IMR-90 (cell line): ENCODE measurements around the gene IFT43. TPM values are rescaled to one million over a fixed set of nuclear protein-coding genes. Genes with fewer than 3 reads are reported as not detected.
"Not testable (repeated sequence)": the region's sequence is repeated elsewhere in the genome, so short reads cannot be mapped to it uniquely, and the experiment has no call there.

ENCODE experiments used
- ATAC-seq: fragments of 200-7000 bp; cut with Tn5 transposase; 2 replicates; pipeline ENCODE4 v1.9.1; 2020; ENCODE audit warnings: low read depth, mild to moderate bottlenecking, moderate library complexity
- BruUV-seq: library from RNA; stranded (reverse); fragments of 400-500 nt; replicated peaks from 2 replicates; lab custom pipeline; 2021; lab: Mats Ljungman, UMichigan
- CTCF ChIA-PET: fragments of 300-600 bp; formaldehyde crosslinking; extraction: SDS; loops from one replicate; lab custom pipeline; 2021; ENCODE audit warnings: antibody characterized with exemption; lab: Yijun Ruan, JAX
- POLR2A ChIA-PET: fragments of 300-600 bp; sonication (Branson Sonifier 250); formaldehyde crosslinking; loops from one replicate; lab custom pipeline; 2022; ENCODE audit warnings: antibody characterized with exemption; ENCODE audit not compliant: unreplicated experiment; lab: Charles Lee
- DNase-seq: peaks from one replicate; pipeline ENCODE4 v3.0.0; 2013
- H2AFZ ChIP-seq: replicated peaks from 2 replicates; pipeline ENCODE3; 2013; ENCODE audit warnings: low read length, mild to moderate bottlenecking; ENCODE audit not compliant: poor library complexity
- H2AK5ac ChIP-seq: 2 replicates; pipeline ENCODE4 v1.6.1; 2013; ENCODE audit warnings: low read depth, low read length, inconsistent platforms
- H2AK9ac ChIP-seq: replicated peaks from 2 replicates; pipeline ENCODE3; 2013; ENCODE audit warnings: mild to moderate bottlenecking, low read depth, low read length, moderate library complexity; ENCODE audit not compliant: poor library complexity
- H2BK120ac ChIP-seq: 2 replicates; pipeline ENCODE4 v1.6.1; 2013; ENCODE audit warnings: low read depth, low read length, inconsistent platforms
- H2BK15ac ChIP-seq: 3 replicates; pipeline ENCODE4 v1.6.1; 2013; ENCODE audit warnings: low read depth, low read length, inconsistent platforms
- H2BK20ac ChIP-seq: 2 replicates; pipeline ENCODE4 v1.6.1; 2013; ENCODE audit warnings: low read depth, mild to moderate bottlenecking, inconsistent platforms, low read length, moderate library complexity
- H2BK5ac ChIP-seq: 2 replicates; pipeline ENCODE4 v1.6.1; 2013; ENCODE audit warnings: mild to moderate bottlenecking, low read depth, low read length, inconsistent platforms; ENCODE audit not compliant: poor library complexity, severe bottlenecking
- H3K14ac ChIP-seq: replicated peaks from 2 replicates; pipeline ENCODE4 v1.6.1; 2013; ENCODE audit warnings: low read depth, low read length, inconsistent platforms
- H3K18ac ChIP-seq: 2 replicates; pipeline ENCODE4 v1.6.1; 2013; ENCODE audit warnings: low read depth, low read length, control low read depth
- H3K23ac ChIP-seq: 2 replicates; pipeline ENCODE4 v1.6.1; 2013; ENCODE audit warnings: low read depth, low read length, inconsistent platforms
- H3K27ac ChIP-seq: 2 replicates; pipeline ENCODE4 v1.5.1; 2013; ENCODE audit warnings: mild to moderate bottlenecking, control low read depth, low read length; ENCODE audit not compliant: insufficient read depth
- H3K27me3 ChIP-seq: 2 replicates; pipeline ENCODE4 v1.6.1; 2013; ENCODE audit warnings: low read length; ENCODE audit not compliant: control insufficient read depth, insufficient read depth
- H3K36me3 ChIP-seq: 2 replicates; pipeline ENCODE4 v1.6.1; 2013; ENCODE audit warnings: low read length, mixed read lengths; ENCODE audit not compliant: control insufficient read depth, insufficient read depth
- H3K4ac ChIP-seq: 2 replicates; pipeline ENCODE4 v1.6.1; 2013; ENCODE audit warnings: low read depth, low read length, inconsistent platforms
- H3K4me1 ChIP-seq: 2 replicates; pipeline ENCODE4 v1.6.1; 2013; ENCODE audit warnings: low read length, mixed read lengths; ENCODE audit not compliant: control insufficient read depth, insufficient read depth
- H3K4me2 ChIP-seq: 2 replicates; pipeline ENCODE4 v1.6.1; 2013; ENCODE audit warnings: low read depth, mild to moderate bottlenecking, control low read depth, low read length, moderate library complexity
- H3K4me3 ChIP-seq: 2 replicates; pipeline ENCODE4 v1.5.1; 2013; ENCODE audit warnings: low read depth, mild to moderate bottlenecking, control low read depth, low read length, moderate library complexity; ENCODE audit not compliant: insufficient read depth
- H3K56ac ChIP-seq: 2 replicates; pipeline ENCODE4 v1.6.1; 2013; ENCODE audit warnings: low read length, inconsistent platforms; ENCODE audit not compliant: insufficient read depth; ENCODE audit errors: extremely low read depth
- H3K79me1 ChIP-seq, 2 experiments: 2 replicates each; pipeline ENCODE4 v1.6.1; 2013; ENCODE audit warnings: low read length in 2 of 2, inconsistent platforms in 1 of 2, low read depth in 1 of 2
- H3K9ac ChIP-seq: 2 replicates; pipeline ENCODE4 v1.6.1; 2013; ENCODE audit warnings: low read depth, low read length, control low read depth
- H3K9me1 ChIP-seq: 2 replicates; pipeline ENCODE4 v1.6.1; 2013; ENCODE audit warnings: low read length, inconsistent platforms; ENCODE audit not compliant: insufficient read depth
- H3K9me3 ChIP-seq: 2 replicates; pipeline ENCODE4 v1.6.1; 2013; ENCODE audit warnings: low read length; ENCODE audit not compliant: control insufficient read depth, insufficient read depth
- H4K20me1 ChIP-seq: 2 replicates; pipeline ENCODE4 v1.6.1; 2013; ENCODE audit warnings: low read length, inconsistent platforms; ENCODE audit not compliant: insufficient read depth
- H4K5ac ChIP-seq: 2 replicates; pipeline ENCODE4 v1.6.1; 2013; ENCODE audit warnings: mild to moderate bottlenecking, low read depth, low read length, control low read depth
- H4K8ac ChIP-seq, 2 experiments: 2 replicates each; pipeline ENCODE4 v1.6.1; 2013; ENCODE audit warnings: low read depth in 2 of 2, low read length in 2 of 2, control low read depth in 1 of 2, inconsistent platforms in 1 of 2
- H4K91ac ChIP-seq: 2 replicates; pipeline ENCODE4 v1.6.1; 2013; ENCODE audit warnings: low read depth, low read length, inconsistent platforms; ENCODE audit not compliant: insufficient read depth
- WGBS, 2 experiments: methylation state at CpG; one replicate each; pipeline versions ENCODE4 v1.1.5 to v1.1.7; 2013; ENCODE audit warnings: missing lambda C conversion rate in 2 of 2; ENCODE audit not compliant: insufficient read length in 1 of 2; ENCODE audit errors: extremely low coverage in 2 of 2; 5-methylcytosine and 5-hydroxymethylcytosine counted together
- dilution Hi-C: fragments of 300-500 bp; cut with HindIII; formaldehyde crosslinking; loops from one replicate; pipeline ENCODE4 v1.14.3; 2018; ENCODE audit warnings: low sequenced_read_pairs; ENCODE audit not compliant: unreplicated experiment
- in situ Hi-C: fragments of 300-500 bp; cut with MboI; formaldehyde crosslinking; loops from 3 replicates; pipeline ENCODE4 v1.14.3; 2019; ENCODE audit warnings: low sequenced_read_pairs, inconsistent platforms, mixed read lengths
- intact Hi-C: fragments of 100-400 bp; cut with micrococcal nuclease; formaldehyde crosslinking; loops from 2 replicates; pipeline ENCODE4 v1.10.0; 2022
- polyA plus RNA-seq, 3 experiments: library from polyadenylated mRNA; depleted of rRNA; stranded (reverse); fragments of >200 nt; gene quantifications; 2 replicates each; pipeline ENCODE4 v1.2.3, GENCODE V29; 2012; ENCODE audit warnings: low replicate concordance in 1 of 3
- total RNA-seq: library from RNA; depleted of rRNA; stranded (reverse); fragments of >200 nt; gene quantifications from 2 replicates; pipeline ENCODE4 v1.2.3, GENCODE V29; 2012

Gene IFT43
- total and polyA plus RNA-seq, 2 of the 4 experiments (the other 2 are of a cell fraction): 41.4 to 43.2 TPM

DNA sequence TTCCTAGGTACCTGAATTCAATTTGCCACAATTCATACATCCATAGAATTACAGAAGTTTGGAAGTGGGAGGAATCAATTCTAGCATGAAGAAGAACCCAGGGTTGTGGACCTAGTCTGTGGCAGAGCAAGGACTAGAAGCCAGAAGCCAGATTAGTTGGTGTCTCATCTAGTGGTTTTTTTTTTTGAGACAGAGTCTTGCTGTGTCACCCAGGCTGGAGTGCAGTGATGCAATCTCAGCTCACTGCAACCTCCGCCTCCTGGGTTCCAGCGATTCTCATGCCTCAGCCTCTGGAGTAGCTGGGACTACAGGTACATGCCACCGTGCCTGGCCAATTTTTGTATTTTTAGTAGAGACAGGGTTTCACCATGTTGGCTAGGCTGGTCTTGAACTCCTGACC lies 24.1 kb downstream of the IFT43 start:
- H4K91ac ChIP-seq, H3K9ac ChIP-seq, H2BK120ac ChIP-seq, H3K9me3 ChIP-seq, H3K56ac ChIP-seq, ATAC-seq, BruUV-seq, H4K8ac ChIP-seq, H4K5ac ChIP-seq, H3K79me1 ChIP-seq, in situ Hi-C loops, H3K14ac ChIP-seq, H3K4me2 ChIP-seq, H3K23ac ChIP-seq, H2AFZ ChIP-seq, H2BK5ac ChIP-seq, H3K4me3 ChIP-seq, H2BK20ac ChIP-seq, DNase-seq, H2AK5ac ChIP-seq, dilution Hi-C loops, H4K20me1 ChIP-seq, H3K27me3 ChIP-seq, H3K18ac ChIP-seq, H3K4ac ChIP-seq, CTCF ChIA-PET, H2BK15ac ChIP-seq, H2AK9ac ChIP-seq, H3K27ac ChIP-seq: not testable (repeated sequence)
- H3K9me1 ChIP-seq: peaks cover 10% of the 10 kb centered on the region; the same call in 1 of the 2 replicates
- peaks cover 15% of the 10 kb centered on the region for H3K4me1 ChIP-seq
- POLR2A ChIA-PET: interaction anchor here (0.6 kb wide), 1 partner anchor 15 kb away, joined by 4 read pairs; no protein-coding TSS in a partner anchor
- intact Hi-C loops: loop anchor here (10.0 kb wide), 1 partner anchor 145 kb away; the partner anchor contains the start of gene GPATCH2L
- no CpG with 5 or more reads among the region's 3 CpGs for WGBS, 2 experiments
- peaks cover 28% of the 10 kb centered on the region for H3K36me3 ChIP-seq
